Activated T-cell treated with anti-CD3 and anti-CD28 coated beads, Interleukin-2, amount 50 U/mL, for 48 hours (primary cell): ENCODE data around the gene PLPP3.

ENCODE experiments used
- DNase-seq, 2 experiments: peaks; one replicate each; pipeline ENCODE4 v3.0.0-alpha.2; 2020

PLPP3 gene

GRCh38 chr1:56575865-56576264 lies 3.5 kb downstream of the PLPP3 start:
- no peak for DNase-seq

GRCh38 chr1:56574794-56575193 lies 4.6 kb downstream of the PLPP3 start:
- no peak for DNase-seq

GRCh38 chr1:56573311-56573710 lies 6.1 kb downstream of the PLPP3 start:
- DNase-seq = no peak

- no peak for DNase-seq
Observed at GRCh38 chr1:56572334-56573050, 6.9 kb downstream of the PLPP3 start.

- DNase-seq = no peak
Observed at GRCh38 chr1:56571448-56571847, 7.9 kb downstream of the PLPP3 start.

- no peak for DNase-seq
Observed at GRCh38 chr1:56570924-56571372, 8.4 kb downstream of the PLPP3 start.

GRCh38 chr1:56569661-56570060 lies 9.7 kb downstream of the PLPP3 start:
- no peak for DNase-seq

GRCh38 chr1:56566994-56567393 lies 12.4 kb downstream of the PLPP3 start:
- DNase-seq = no peak

- DNase-seq = no peak
Observed at GRCh38 chr1:56566061-56566744, 13.2 kb downstream of the PLPP3 start.

GRCh38 chr1:56564615-56565014 lies 14.7 kb downstream of the PLPP3 start:
- DNase-seq = no peak

- no peak for DNase-seq
Observed at GRCh38 chr1:56563568-56563967, 15.8 kb downstream of the PLPP3 start.

GRCh38 chr1:56562891-56563452 lies 16.4 kb downstream of the PLPP3 start:
- no peak for DNase-seq

GRCh38 chr1:56561227-56562019 lies 17.9 kb downstream of the PLPP3 start:
- DNase-seq = no peak

- DNase-seq = no peak
Observed at GRCh38 chr1:56557746-56558145, 21.6 kb downstream of the PLPP3 start.

GRCh38 chr1:56555448-56555847 lies 23.9 kb downstream of the PLPP3 start:
- no peak for DNase-seq

- no peak for DNase-seq
Observed at GRCh38 chr1:56553046-56553445, 26.3 kb downstream of the PLPP3 start.

- no peak for DNase-seq
Observed at GRCh38 chr1:56552349-56552748, 27.0 kb downstream of the PLPP3 start.

GRCh38 chr1:56551691-56552090 lies 27.7 kb downstream of the PLPP3 start:
- DNase-seq = no peak

GRCh38 chr1:56550859-56551188 lies 28.5 kb downstream of the PLPP3 start:
- DNase-seq = no peak

- no peak for DNase-seq
Observed at GRCh38 chr1:56550138-56550858, 29.1 kb downstream of the PLPP3 start.

GRCh38 chr1:56548571-56548970 lies 30.8 kb downstream of the PLPP3 start:
- DNase-seq = no peak

GRCh38 chr1:56547977-56548376 lies 31.4 kb downstream of the PLPP3 start:
- DNase-seq = no peak

GRCh38 chr1:56547473-56547872 lies 31.9 kb downstream of the PLPP3 start:
- DNase-seq = no peak
